Ishikawa (cell line): ENCODE data around the gene SEMA3A.

Source experiments
- CEBPB ChIP-seq: IDR thresholded peaks from 2 replicates; pipeline ENCODE4 v1.6.1; 2012
- CREB1 ChIP-seq: IDR thresholded peaks from 2 replicates; pipeline ENCODE4 v1.6.1; 2012; ENCODE audit warnings: low read depth
- EGR1 ChIP-seq: IDR thresholded peaks from 2 replicates; pipeline ENCODE4 v1.6.1; 2012
- EP300 ChIP-seq: IDR thresholded peaks from 2 replicates; pipeline ENCODE4 v1.6.1; 2012; ENCODE audit warnings: borderline replicate concordance
- FOXM1 ChIP-seq: IDR thresholded peaks from 2 replicates; pipeline ENCODE4 v1.6.1; 2012; ENCODE audit warnings: low read depth, borderline replicate concordance
- NFIC ChIP-seq: IDR thresholded peaks from 2 replicates; pipeline ENCODE4 v1.6.1; 2012
- RAD21 ChIP-seq: IDR thresholded peaks from 2 replicates; pipeline ENCODE4 v1.6.1; 2012; ENCODE audit warnings: low read depth
- TAF1 ChIP-seq: IDR thresholded peaks from 2 replicates; pipeline ENCODE4 v1.6.1; 2012; ENCODE audit warnings: low read depth, mild to moderate bottlenecking
- TCF12 ChIP-seq: IDR thresholded peaks from 2 replicates; pipeline ENCODE4 v1.6.1; 2012; ENCODE audit warnings: low read depth
- TEAD4 ChIP-seq: IDR thresholded peaks from 2 replicates; pipeline ENCODE4 v1.6.1; 2012
- ZBTB7A ChIP-seq: IDR thresholded peaks from 2 replicates; pipeline ENCODE4 v1.6.1; 2012; ENCODE audit warnings: low read depth
- TF ChIP-seq, protein P1 (sequence below): IDR thresholded peaks from 2 replicates; pipeline ENCODE4 v1.6.1; 2012; ENCODE audit warnings: low read depth, mild to moderate bottlenecking
- TF ChIP-seq, protein P2 (sequence below): IDR thresholded peaks from 2 replicates; pipeline ENCODE4 v1.6.1; 2012

DNA sequence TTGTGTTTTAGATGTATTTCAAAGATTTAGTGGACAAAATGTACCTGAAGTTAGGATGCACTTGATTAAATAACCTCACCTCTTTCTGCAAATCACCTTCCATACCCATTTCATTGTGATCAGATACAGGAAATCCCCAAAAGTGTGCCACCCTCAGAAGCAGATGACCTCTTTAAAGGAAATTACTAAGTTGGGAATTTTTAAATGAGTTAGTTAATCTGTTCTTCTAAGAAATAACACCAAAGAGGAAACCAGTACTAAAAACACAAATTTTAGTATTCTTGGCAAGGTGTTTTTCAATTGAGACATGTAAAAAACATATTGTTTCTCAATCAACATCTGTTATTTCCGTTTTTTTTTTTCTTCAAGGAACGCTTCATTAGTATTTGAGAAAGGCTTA, 4.6 kb upstream of the SEMA3A start:
- TF ChIP-seq TEAD4 (no peak), CREB1 (no peak), RAD21 (no peak), NFIC (no peak), EGR1 (no peak), TCF12 (no peak), CEBPB (no peak), ZBTB7A (no peak), FOXM1 (no peak), TAF1 (no peak), EP300 (no peak)
- TF ChIP-seq, protein P1, sequence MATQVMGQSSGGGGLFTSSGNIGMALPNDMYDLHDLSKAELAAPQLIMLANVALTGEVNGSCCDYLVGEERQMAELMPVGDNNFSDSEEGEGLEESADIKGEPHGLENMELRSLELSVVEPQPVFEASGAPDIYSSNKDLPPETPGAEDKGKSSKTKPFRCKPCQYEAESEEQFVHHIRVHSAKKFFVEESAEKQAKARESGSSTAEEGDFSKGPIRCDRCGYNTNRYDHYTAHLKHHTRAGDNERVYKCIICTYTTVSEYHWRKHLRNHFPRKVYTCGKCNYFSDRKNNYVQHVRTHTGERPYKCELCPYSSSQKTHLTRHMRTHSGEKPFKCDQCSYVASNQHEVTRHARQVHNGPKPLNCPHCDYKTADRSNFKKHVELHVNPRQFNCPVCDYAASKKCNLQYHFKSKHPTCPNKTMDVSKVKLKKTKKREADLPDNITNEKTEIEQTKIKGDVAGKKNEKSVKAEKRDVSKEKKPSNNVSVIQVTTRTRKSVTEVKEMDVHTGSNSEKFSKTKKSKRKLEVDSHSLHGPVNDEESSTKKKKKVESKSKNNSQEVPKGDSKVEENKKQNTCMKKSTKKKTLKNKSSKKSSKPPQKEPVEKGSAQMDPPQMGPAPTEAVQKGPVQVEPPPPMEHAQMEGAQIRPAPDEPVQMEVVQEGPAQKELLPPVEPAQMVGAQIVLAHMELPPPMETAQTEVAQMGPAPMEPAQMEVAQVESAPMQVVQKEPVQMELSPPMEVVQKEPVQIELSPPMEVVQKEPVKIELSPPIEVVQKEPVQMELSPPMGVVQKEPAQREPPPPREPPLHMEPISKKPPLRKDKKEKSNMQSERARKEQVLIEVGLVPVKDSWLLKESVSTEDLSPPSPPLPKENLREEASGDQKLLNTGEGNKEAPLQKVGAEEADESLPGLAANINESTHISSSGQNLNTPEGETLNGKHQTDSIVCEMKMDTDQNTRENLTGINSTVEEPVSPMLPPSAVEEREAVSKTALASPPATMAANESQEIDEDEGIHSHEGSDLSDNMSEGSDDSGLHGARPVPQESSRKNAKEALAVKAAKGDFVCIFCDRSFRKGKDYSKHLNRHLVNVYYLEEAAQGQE: no peak
- TF ChIP-seq, protein P2, sequence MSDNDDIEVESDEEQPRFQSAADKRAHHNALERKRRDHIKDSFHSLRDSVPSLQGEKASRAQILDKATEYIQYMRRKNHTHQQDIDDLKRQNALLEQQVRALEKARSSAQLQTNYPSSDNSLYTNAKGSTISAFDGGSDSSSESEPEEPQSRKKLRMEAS: no peak
